H9 (cell line): ENCODE data around the gene NAA10. TPM values are rescaled to one million over a fixed set of nuclear protein-coding genes. Genes with fewer than 3 reads are reported as not detected.

Source experiments
- DNase-seq: peaks from one replicate; pipeline ENCODE4 v3.0.0-alpha.2; 2017
- H2AFZ ChIP-seq: one replicate; pipeline ENCODE4 v1.6.1; 2013; ENCODE audit warnings: mild to moderate bottlenecking, low read length, control low read depth, moderate library complexity
- H2AK5ac ChIP-seq: 2 replicates; pipeline ENCODE4 v1.6.1; 2013; ENCODE audit warnings: low read length, control low read depth, mixed read lengths; ENCODE audit not compliant: insufficient read length
- H2BK120ac ChIP-seq: one replicate; pipeline ENCODE4 v1.6.1; 2013; ENCODE audit warnings: low read depth, mild to moderate bottlenecking, low read length, control low read depth, inconsistent platforms; ENCODE audit not compliant: poor library complexity, severe bottlenecking
- H2BK12ac ChIP-seq: 2 replicates; pipeline ENCODE4 v1.6.1; 2013; ENCODE audit warnings: low read length, control low read depth, mixed read lengths, low read depth; ENCODE audit not compliant: insufficient read length
- H2BK15ac ChIP-seq: 2 replicates; pipeline ENCODE4 v1.6.1; 2013; ENCODE audit warnings: low read depth, low read length, control low read depth
- H2BK20ac ChIP-seq: one replicate; pipeline ENCODE4 v1.6.1; 2013; ENCODE audit warnings: low read depth, mild to moderate bottlenecking, low read length, control low read depth, inconsistent platforms; ENCODE audit not compliant: poor library complexity, severe bottlenecking
- H2BK5ac ChIP-seq: 2 replicates; pipeline ENCODE4 v1.6.1; 2013; ENCODE audit warnings: low read length, control low read depth, mixed read lengths; ENCODE audit not compliant: insufficient read length
- H3K14ac ChIP-seq: 2 replicates; pipeline ENCODE4 v1.6.1; 2013; ENCODE audit warnings: low read length, control low read depth; ENCODE audit not compliant: insufficient read depth
- H3K18ac ChIP-seq: 2 replicates; pipeline ENCODE4 v1.6.1; 2013; ENCODE audit warnings: low read depth, mild to moderate bottlenecking, mixed read lengths, low read length, control low read depth; ENCODE audit not compliant: insufficient read length
- H3K23ac ChIP-seq: 2 replicates; pipeline ENCODE4 v1.6.1; 2013; ENCODE audit warnings: low read length, control low read depth, mixed read lengths, low read depth; ENCODE audit not compliant: insufficient read length
- H3K23me2 ChIP-seq: 2 replicates; pipeline ENCODE4 v1.6.1; 2013; ENCODE audit warnings: low read depth, mild to moderate bottlenecking, mixed read lengths, low read length, control low read depth; ENCODE audit not compliant: insufficient read length, poor library complexity, severe bottlenecking
- H3K27ac ChIP-seq: 2 replicates; pipeline ENCODE4 v1.5.1; 2013; ENCODE audit warnings: low read length, control low read depth, mixed read lengths, low read depth; ENCODE audit not compliant: insufficient read length
- H3K27me3 ChIP-seq: 2 replicates; pipeline ENCODE4 v1.6.1; 2013; ENCODE audit warnings: low read length, control low read depth, inconsistent platforms; ENCODE audit not compliant: insufficient read depth
- H3K4ac ChIP-seq: 2 replicates; pipeline ENCODE4 v1.6.1; 2013; ENCODE audit warnings: low read depth, mild to moderate bottlenecking, control low read depth, inconsistent platforms, low read length, moderate library complexity
- H3K4me1 ChIP-seq: 2 replicates; pipeline ENCODE4 v1.6.1; 2013; ENCODE audit warnings: low read length, control low read depth, inconsistent platforms; ENCODE audit not compliant: insufficient read depth
- H3K4me2 ChIP-seq: 2 replicates; pipeline ENCODE4 v1.6.1; 2013; ENCODE audit warnings: low read length, control low read depth, mixed read lengths; ENCODE audit not compliant: insufficient read length, insufficient read depth
- H3K56ac ChIP-seq: 2 replicates; pipeline ENCODE4 v1.6.1; 2013; ENCODE audit warnings: low read depth, mild to moderate bottlenecking, mixed read lengths, low read length, control low read depth; ENCODE audit not compliant: insufficient read length
- H3K79me1 ChIP-seq: 2 replicates; pipeline ENCODE4 v1.6.1; 2013; ENCODE audit warnings: low read depth, mild to moderate bottlenecking, moderate library complexity, low read length, control low read depth, inconsistent platforms; ENCODE audit not compliant: insufficient read depth, poor library complexity, severe bottlenecking
- H3K79me2 ChIP-seq: 2 replicates; pipeline ENCODE4 v1.6.1; 2013; ENCODE audit warnings: low read length, control low read depth, inconsistent platforms; ENCODE audit not compliant: insufficient read depth
- H3K9ac ChIP-seq: 2 replicates; pipeline ENCODE4 v1.6.1; 2013; ENCODE audit warnings: low read length, control low read depth, mixed read lengths; ENCODE audit not compliant: insufficient read length; ENCODE audit errors: extremely low read depth
- H3K9me3 ChIP-seq: one replicate; pipeline ENCODE4 v1.6.1; 2013; ENCODE audit warnings: low read depth, low read length, inconsistent platforms; ENCODE audit not compliant: control insufficient read depth
- H3T11ph ChIP-seq: one replicate; pipeline ENCODE4 v1.6.1; 2013; ENCODE audit warnings: mild to moderate bottlenecking, low read length, control low read depth, inconsistent platforms
- H4K20me1 ChIP-seq: one replicate; pipeline ENCODE4 v1.6.1; 2013; ENCODE audit not compliant: control insufficient read depth, insufficient read length, insufficient read depth
- H4K5ac ChIP-seq: 2 replicates; pipeline ENCODE4 v1.6.1; 2013; ENCODE audit warnings: low read depth, mild to moderate bottlenecking, mixed read lengths, low read length, control low read depth; ENCODE audit not compliant: insufficient read length
- H4K8ac ChIP-seq: replicated peaks from 2 replicates; pipeline ENCODE4 v1.6.1; 2013; ENCODE audit warnings: low read length, control low read depth, mixed read lengths, low read depth; ENCODE audit not compliant: insufficient read length
- H4K91ac ChIP-seq: 2 replicates; pipeline ENCODE4 v1.6.1; 2013; ENCODE audit warnings: low read depth, mild to moderate bottlenecking, moderate library complexity, mixed read lengths, low read length, control low read depth; ENCODE audit not compliant: insufficient read length
- H3K27ac Mint-ChIP-seq, 3 experiments: 2 replicates in 2 of 3; 3 replicates in 1 of 3; pipeline ENCODE4 v1.8.0; 2020 to 2021; ENCODE audit warnings: mixed read lengths in 3 of 3, mild to moderate bottlenecking in 1 of 3, moderate library complexity in 1 of 3
- H3K27me3 Mint-ChIP-seq: 2 replicates; pipeline ENCODE4 v1.8.0; 2021; ENCODE audit warnings: low read depth, mild to moderate bottlenecking, moderate library complexity, mixed read lengths
- H3K36me3 Mint-ChIP-seq, 3 experiments: 2 replicates in 2 of 3; 3 replicates in 1 of 3; pipeline ENCODE4 v1.8.0; 2020 to 2021; ENCODE audit warnings: low read depth in 3 of 3, mixed read lengths in 3 of 3; ENCODE audit not compliant: insufficient read depth in 1 of 3
- H3K4me1 Mint-ChIP-seq, 2 experiments: 2 replicates each; pipeline ENCODE4 v1.8.0; 2020; ENCODE audit warnings: mixed read lengths in 2 of 2
- H3K4me3 Mint-ChIP-seq, 2 experiments: 2 replicates in 1 of 2; 3 replicates in 1 of 2; pipeline ENCODE4 v1.8.0; 2020 to 2021; ENCODE audit warnings: mild to moderate bottlenecking in 2 of 2, mixed read lengths in 2 of 2, moderate library complexity in 1 of 2
- H3K9me3 Mint-ChIP-seq, 2 experiments: 2 replicates in 1 of 2; 3 replicates in 1 of 2; pipeline ENCODE4 v1.8.0; 2020; ENCODE audit warnings: mild to moderate bottlenecking in 2 of 2, mixed read lengths in 2 of 2, moderate library complexity in 1 of 2
- WGBS: extraction: QIAGEN DNeasy Blood & Tissue Kit; methylation state at CpG from one replicate; pipeline ENCODE4 v1.1.7; 2013; ENCODE audit warnings: missing lambda C conversion rate, low lambda C conversion rate, mixed read lengths; ENCODE audit not compliant: insufficient read length; ENCODE audit errors: extremely low coverage; 5-methylcytosine and 5-hydroxymethylcytosine counted together
- total RNA-seq: library from RNA; stranded (reverse); gene quantifications from 2 replicates; pipeline ENCODE4 v1.2.1, GENCODE V29; 2021
- TF ChIP-seq, protein P1 (sequence below): fragments of 200-600 bp; sonication (generic); conservative IDR thresholded peaks from 3 replicates; pipeline ENCODE4 v1.8.0; 2021; ENCODE audit warnings: antibody characterized with exemption, mild to moderate bottlenecking

NAA10 gene
- total RNA-seq, 1 experiment from 2014 or later: 101 TPM

- H3K79me1 ChIP-seq: no peaks in the 10 kb centered on the region
- H3K9me3 Mint-ChIP-seq: peaks cover 67 to 71% of the 10 kb centered on the region in 2 experiments
These were observed 45.7 kb downstream of the NAA10 start for GRCh38 chrX:153889123-153889522.

More at GRCh38 chrX:153889123-153889522, 45.7 kb downstream of the NAA10 start:
- H3K4ac ChIP-seq: no peak overlapping the region
- H2BK5ac ChIP-seq: no peak overlapping the region
- H2BK120ac ChIP-seq: no peak overlapping the region
- H4K5ac ChIP-seq: no peak overlapping the region
- no peak overlapping the region for H2BK12ac ChIP-seq
- Mint-ChIP-seq H3K27ac (no peak overlapping the region), H3K4me1 (peaks cover 11 to 13% of the 10 kb centered on the region in 2 experiments), H3K4me3 (no peak overlapping the region), H3K27me3 (peaks cover 28% of the 10 kb centered on the region), H3K36me3 (peaks cover 4 to 16% (median 11%) of the 10 kb centered on the region in 3 experiments; a peak in 6 of 7 replicates)
- H3K4me1 ChIP-seq: no peaks in the 10 kb centered on the region
- H3K27me3 ChIP-seq: no peaks in the 10 kb centered on the region
- no peak overlapping the region for H2AK5ac ChIP-seq
- H4K91ac ChIP-seq: no peak overlapping the region
- H3K4me2 ChIP-seq: no peak overlapping the region
- no CpG with 5 or more reads among the region's 6 CpGs for WGBS
- H2BK20ac ChIP-seq: no peak overlapping the region
- no peak overlapping the region for H3K9ac ChIP-seq
- no peak overlapping the region for H3K18ac ChIP-seq
- H3T11ph ChIP-seq: no peak overlapping the region
- H2BK15ac ChIP-seq: no peak overlapping the region
- no peak overlapping the region for H3K14ac ChIP-seq
- no peak overlapping the region for H3K23ac ChIP-seq
- DNase-seq: no peak
- no peak overlapping the region for H4K8ac ChIP-seq
- no peak overlapping the region for H3K56ac ChIP-seq
- no peaks in the 10 kb centered on the region for H3K79me2 ChIP-seq
- H3K23me2 ChIP-seq: peaks cover 4% of the 10 kb centered on the region
- H4K20me1 ChIP-seq: no peaks in the 10 kb centered on the region
- no peak overlapping the region for H3K27ac ChIP-seq
- TF ChIP-seq, protein P1, sequence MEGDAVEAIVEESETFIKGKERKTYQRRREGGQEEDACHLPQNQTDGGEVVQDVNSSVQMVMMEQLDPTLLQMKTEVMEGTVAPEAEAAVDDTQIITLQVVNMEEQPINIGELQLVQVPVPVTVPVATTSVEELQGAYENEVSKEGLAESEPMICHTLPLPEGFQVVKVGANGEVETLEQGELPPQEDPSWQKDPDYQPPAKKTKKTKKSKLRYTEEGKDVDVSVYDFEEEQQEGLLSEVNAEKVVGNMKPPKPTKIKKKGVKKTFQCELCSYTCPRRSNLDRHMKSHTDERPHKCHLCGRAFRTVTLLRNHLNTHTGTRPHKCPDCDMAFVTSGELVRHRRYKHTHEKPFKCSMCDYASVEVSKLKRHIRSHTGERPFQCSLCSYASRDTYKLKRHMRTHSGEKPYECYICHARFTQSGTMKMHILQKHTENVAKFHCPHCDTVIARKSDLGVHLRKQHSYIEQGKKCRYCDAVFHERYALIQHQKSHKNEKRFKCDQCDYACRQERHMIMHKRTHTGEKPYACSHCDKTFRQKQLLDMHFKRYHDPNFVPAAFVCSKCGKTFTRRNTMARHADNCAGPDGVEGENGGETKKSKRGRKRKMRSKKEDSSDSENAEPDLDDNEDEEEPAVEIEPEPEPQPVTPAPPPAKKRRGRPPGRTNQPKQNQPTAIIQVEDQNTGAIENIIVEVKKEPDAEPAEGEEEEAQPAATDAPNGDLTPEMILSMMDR: no peak
- H2AFZ ChIP-seq: no peak overlapping the region
- H3K9me3 ChIP-seq: peaks cover 23% of the 10 kb centered on the region
